SK-N-MC (cell line): Measurements from ENCODE around the gene ITGA8.
"Not testable (repeated sequence)": the region's sequence is repeated elsewhere in the genome, so short reads cannot be mapped to it uniquely, and the experiment has no call there.

Experiments used
- DNase-seq: peaks from one replicate; pipeline ENCODE4 v3.0.0-alpha.2; 2011; ENCODE audit warnings: low read depth, low spot score
- H3K27ac ChIP-seq: fragments of 200-600 bp; sonication (generic); 2 replicates; pipeline ENCODE4 v1.5.1; 2016; ENCODE audit warnings: mixed run types
- H3K36me3 ChIP-seq: fragments of 200-600 bp; sonication (generic); 2 replicates; pipeline ENCODE4 v1.6.1; 2017; ENCODE audit warnings: antibody characterized with exemption, low read length, mixed read lengths; ENCODE audit not compliant: insufficient read depth
- H3K4me3 ChIP-seq: fragments of 200-600 bp; sonication (generic); 2 replicates; pipeline ENCODE4 v1.5.1; 2016
- H3K9ac ChIP-seq: fragments of 200-600 bp; sonication (generic); 2 replicates; pipeline ENCODE4 v1.8.0; 2017; ENCODE audit warnings: mixed run types, mixed read lengths; ENCODE audit not compliant: insufficient read length
- H3K9me3 ChIP-seq: fragments of 200-600 bp; sonication (generic); 2 replicates; pipeline ENCODE4 v1.6.1; 2017; ENCODE audit warnings: low read depth, mild to moderate bottlenecking, antibody characterized with exemption, low read length, moderate library complexity, mixed read lengths
- EZH2 ChIP-seq: fragments of 200-600 bp; sonication (generic); IDR thresholded peaks from one replicate; pipeline ENCODE4 v1.6.1; 2017; ENCODE audit warnings: antibody characterized with exemption
- FOXP2 ChIP-seq: optimal IDR thresholded peaks from 2 replicates; pipeline ENCODE3; 2011; ENCODE audit warnings: mild to moderate bottlenecking, moderate library complexity; ENCODE audit not compliant: insufficient read depth; ENCODE audit errors: extremely low read length, control extremely low read depth
- POLR2AphosphoS5 ChIP-seq: IDR thresholded peaks from 2 replicates; pipeline ENCODE4 v1.6.1; 2012; ENCODE audit warnings: mild to moderate bottlenecking, low read depth, low read length, borderline replicate concordance

Gene ITGA8

DNA sequence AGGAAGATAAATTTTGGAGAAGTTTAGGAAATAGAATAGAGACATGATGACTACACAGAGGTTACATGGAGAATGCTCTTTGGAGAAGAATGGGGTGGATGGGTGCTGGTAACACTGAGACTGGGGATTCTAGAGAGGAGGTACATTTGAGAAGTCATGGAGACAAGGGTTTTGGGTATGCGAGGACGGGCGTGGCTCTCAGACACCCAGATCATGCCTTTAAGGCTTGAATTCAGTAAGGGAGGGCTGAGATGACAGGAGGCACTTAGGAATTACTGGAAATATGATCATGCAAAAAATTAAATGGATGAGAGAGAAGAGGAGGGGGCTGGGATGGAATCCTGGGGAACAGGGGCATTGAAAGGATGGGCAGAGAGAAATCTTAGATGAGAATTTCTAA is 168.8 kb downstream of the ITGA8 start:
- Histone ChIP-seq H3K9me3 (no peaks in the 10 kb centered on the region), H3K36me3 (no peaks in the 10 kb centered on the region), H3K27ac (no peak overlapping the region), H3K4me3 (no peak overlapping the region), H3K9ac (no peak overlapping the region)
- TF ChIP-seq EZH2 (no peak), FOXP2 (no peak), POLR2AphosphoS5 (no peak)
- DNase-seq: no peak

DNA sequence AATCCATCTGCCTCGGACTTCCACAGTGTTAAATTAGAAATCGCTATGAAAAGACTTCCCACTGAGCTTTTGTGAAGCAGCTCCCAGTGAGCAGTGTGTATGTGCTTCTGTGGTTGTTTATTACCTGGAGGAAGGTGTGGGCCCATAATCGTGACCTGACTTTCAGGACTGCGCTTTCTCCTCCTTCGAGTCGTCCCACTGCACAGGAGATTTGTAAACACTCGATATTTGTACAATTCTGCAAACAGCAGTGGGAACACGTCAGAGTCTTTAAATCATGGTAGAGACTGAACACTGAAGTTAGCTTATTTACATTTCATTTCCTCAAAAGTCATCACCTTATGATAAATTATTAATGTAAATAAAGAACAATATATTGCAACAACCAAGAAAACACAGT is 171.4 kb downstream of the ITGA8 start:
- Histone ChIP-seq H3K36me3 (no peaks in the 10 kb centered on the region), H3K9ac (no peak overlapping the region), H3K9me3 (no peaks in the 10 kb centered on the region), H3K4me3 (no peak overlapping the region), H3K27ac (no peak overlapping the region)
- no peak for DNase-seq
- TF ChIP-seq POLR2AphosphoS5 (no peak), FOXP2 (no peak), EZH2 (no peak)

DNA sequence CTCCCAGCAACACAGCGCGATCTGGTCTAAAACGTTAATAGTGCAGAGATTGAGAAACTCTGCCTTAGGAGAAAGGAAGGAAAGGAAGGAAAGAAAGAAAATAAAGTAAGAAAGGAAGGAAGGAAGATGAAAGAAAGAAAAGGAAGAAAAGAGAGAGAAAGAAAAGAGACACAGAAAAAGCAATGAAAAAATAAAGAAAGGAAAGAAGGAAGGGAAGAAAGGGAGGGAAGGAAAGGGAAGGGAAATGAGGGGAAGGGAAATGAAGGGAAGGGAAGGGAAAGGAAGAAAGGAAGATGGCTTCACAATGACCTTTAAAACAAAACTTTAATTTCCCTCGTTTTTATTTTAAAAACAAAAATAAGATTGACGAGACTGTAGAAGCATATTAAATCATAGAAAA is 173.1 kb downstream of the ITGA8 start:
- DNase-seq: no peak
- Histone ChIP-seq H3K9me3 (no peaks in the 10 kb centered on the region), H3K9ac (no peak overlapping the region), H3K27ac (no peak overlapping the region), H3K4me3 (no peak overlapping the region), H3K36me3 (no peaks in the 10 kb centered on the region)
- TF ChIP-seq FOXP2 (no peak), POLR2AphosphoS5 (no peak), EZH2 (no peak)

DNA sequence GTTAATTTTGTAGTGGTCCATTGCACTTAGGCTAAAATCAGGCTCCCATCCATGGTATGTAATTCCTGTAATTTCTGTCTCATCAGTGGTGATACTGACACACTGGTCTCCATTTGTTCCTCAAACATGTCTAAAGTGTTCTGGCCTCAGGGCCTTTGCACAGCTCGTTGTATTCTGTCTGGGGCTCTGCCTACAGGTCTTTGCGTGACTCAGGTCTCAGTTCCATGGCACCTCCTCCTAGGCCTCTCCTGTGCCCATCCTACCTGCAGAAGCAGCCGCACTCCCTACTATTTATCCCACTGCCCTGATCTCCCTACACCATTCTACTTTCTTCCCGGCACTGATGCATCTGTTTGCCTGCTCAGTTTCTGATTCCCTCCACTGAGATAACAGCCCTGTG is 173.8 kb downstream of the ITGA8 start:
- H3K36me3 ChIP-seq: no peaks in the 10 kb centered on the region
- no peak overlapping the region for H3K27ac ChIP-seq
- H3K9ac ChIP-seq: no peak overlapping the region
- no peaks in the 10 kb centered on the region for H3K9me3 ChIP-seq
- no peak for DNase-seq
- TF ChIP-seq POLR2AphosphoS5 (no peak), EZH2 (no peak), FOXP2 (no peak)
- H3K4me3 ChIP-seq: no peak overlapping the region

DNA sequence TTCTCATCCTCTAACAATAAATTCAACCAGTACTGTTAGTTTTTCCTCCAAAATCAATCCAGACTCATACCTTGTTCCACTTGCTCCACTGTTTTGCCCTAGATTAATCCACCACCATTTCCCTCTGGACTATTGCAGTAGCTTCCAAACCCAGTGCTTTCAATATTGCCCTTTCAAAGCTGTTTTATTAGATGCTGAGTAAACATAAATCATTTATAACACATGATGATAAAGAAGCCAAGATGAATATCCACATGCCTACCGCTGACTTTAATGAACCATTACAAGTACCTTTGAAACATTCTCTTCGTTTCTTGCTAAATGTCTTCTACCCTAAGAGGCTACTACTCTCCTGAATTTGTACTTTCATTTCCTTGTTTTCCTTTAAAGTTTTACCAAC is 174.5 kb downstream of the ITGA8 start:
- Histone ChIP-seq H3K9ac (no peak overlapping the region), H3K27ac (no peak overlapping the region), H3K4me3 (no peak overlapping the region), H3K36me3 (no peaks in the 10 kb centered on the region), H3K9me3 (no peaks in the 10 kb centered on the region)
- no peak for TF ChIP-seq EZH2
- TF ChIP-seq FOXP2: no peak
- no peak for TF ChIP-seq POLR2AphosphoS5
- DNase-seq: no peak

DNA sequence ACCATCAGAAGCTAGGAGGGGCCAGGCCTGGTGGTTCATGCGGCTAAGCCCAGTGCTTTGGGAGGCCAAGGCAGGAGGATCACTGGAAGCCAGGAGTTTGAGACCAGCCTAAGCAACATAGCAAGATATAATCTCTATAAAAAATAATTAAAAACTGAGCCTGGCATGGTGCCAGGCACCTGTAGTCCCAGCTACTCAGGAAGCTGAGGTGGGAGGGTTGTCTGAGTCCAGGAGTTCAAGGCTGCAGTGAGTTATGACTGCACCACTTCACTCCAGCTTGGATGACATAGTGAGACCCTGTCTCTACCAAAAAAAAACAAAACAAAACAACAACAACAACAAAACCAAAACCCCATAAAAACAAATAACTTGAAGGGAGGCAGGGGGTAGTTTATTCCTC is 175.7 kb downstream of the ITGA8 start:
- H3K4me3 ChIP-seq: no peak overlapping the region
- no peaks in the 10 kb centered on the region for H3K36me3 ChIP-seq
- no peak overlapping the region for H3K9ac ChIP-seq
- DNase-seq: no peak
- TF ChIP-seq FOXP2 (no peak), POLR2AphosphoS5 (no peak), EZH2 (no peak)
- H3K9me3 ChIP-seq: no peaks in the 10 kb centered on the region
- no peak overlapping the region for H3K27ac ChIP-seq

DNA sequence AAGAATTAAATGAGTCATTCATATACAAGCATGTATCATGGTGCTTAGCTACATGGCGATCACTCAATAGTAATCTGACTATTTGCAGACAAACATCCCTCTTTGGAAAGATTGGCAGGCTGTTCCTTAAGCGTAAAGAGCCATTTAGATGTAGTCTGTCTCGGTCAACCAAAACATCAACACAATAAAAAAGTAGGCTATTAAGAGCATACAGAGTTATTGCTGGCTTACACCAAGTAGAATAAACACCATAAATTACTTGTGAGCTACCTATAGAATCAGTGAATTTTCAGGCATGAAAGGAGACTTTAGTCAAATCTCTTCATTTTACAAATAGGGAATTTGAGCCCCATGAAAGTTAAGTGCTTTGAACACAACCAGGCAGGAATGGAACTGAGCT is 176.9 kb downstream of the ITGA8 start:
- no peak overlapping the region for H3K4me3 ChIP-seq
- no peak overlapping the region for H3K27ac ChIP-seq
- no peak for DNase-seq
- H3K36me3 ChIP-seq: no peaks in the 10 kb centered on the region
- TF ChIP-seq EZH2: no peak
- no peak for TF ChIP-seq FOXP2
- TF ChIP-seq POLR2AphosphoS5: no peak
- no peak overlapping the region for H3K9ac ChIP-seq
- H3K9me3 ChIP-seq: no peaks in the 10 kb centered on the region

DNA sequence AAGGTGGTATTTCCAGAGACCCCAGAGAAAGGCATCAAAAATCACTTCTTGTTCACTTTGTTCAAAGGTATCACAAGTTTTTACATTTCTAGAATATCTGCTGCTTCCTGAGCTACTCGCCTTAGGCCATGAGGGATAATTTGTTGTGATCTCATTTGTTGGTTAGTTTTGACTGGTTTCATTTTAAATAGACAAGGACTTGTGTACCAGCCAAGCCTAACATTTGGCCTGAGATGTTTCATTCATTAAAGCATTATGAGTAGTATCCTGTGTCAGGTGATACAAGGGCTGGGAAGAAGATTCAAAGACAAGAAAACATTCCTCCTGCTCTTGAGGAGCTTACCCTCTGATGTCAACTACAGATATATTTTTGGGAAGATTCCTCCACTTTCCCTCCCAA is 178.3 kb downstream of the ITGA8 start:
- Histone ChIP-seq H3K36me3 (no peaks in the 10 kb centered on the region), H3K9ac (no peak overlapping the region), H3K4me3 (no peak overlapping the region), H3K27ac (no peak overlapping the region), H3K9me3 (no peaks in the 10 kb centered on the region)
- no peak for DNase-seq
- TF ChIP-seq POLR2AphosphoS5: no peak
- no peak for TF ChIP-seq FOXP2
- no peak for TF ChIP-seq EZH2

DNA sequence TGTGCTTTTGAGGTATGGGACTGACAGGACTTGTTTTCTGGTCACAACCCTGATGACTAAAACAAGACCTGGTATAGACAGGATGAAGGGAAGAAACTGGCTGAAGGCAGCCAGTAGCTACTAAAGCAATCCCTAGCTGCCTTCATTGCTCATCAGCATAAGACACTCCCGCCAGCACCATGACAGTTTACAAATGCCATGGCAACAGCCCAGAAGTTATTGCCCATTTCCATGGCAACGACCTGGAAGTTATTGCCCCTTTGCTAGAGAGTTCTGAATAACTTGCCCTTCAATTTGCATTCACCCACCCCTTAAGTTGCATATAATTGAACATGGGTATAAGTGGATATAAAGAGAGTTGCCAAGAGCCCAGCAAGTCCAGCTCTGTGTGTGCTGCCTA is 179.0 kb downstream of the ITGA8 start:
- Histone ChIP-seq H3K36me3 (no peaks in the 10 kb centered on the region), H3K9me3 (no peaks in the 10 kb centered on the region), H3K9ac (no peak overlapping the region), H3K27ac (no peak overlapping the region), H3K4me3 (no peak overlapping the region)
- no peak for TF ChIP-seq POLR2AphosphoS5
- no peak for TF ChIP-seq EZH2
- no peak for TF ChIP-seq FOXP2
- DNase-seq: no peak

DNA sequence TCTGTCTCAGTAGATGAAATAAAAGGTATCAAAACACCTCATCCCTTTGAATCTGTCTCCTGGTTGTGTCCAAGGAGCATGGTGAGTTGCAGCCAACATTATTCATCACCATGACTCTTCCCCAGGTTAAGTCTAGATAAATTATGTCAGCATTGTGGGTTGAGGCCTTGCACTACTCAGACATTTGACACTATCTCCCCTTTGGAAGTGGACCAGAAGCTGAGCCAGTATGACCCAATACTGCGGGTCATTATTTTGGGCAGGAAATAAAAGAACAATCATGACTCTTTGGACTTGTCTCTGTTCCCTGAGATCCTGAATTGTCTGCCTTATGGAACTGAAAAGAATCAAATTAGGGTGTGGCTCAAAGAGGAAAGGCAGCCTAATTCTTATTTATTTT is 180.5 kb downstream of the ITGA8 start:
- Histone ChIP-seq H3K36me3 (no peaks in the 10 kb centered on the region), H3K9me3 (no peaks in the 10 kb centered on the region), H3K27ac (no peak overlapping the region), H3K9ac (no peak overlapping the region), H3K4me3 (no peak overlapping the region)
- no peak for TF ChIP-seq EZH2
- DNase-seq: no peak

DNA sequence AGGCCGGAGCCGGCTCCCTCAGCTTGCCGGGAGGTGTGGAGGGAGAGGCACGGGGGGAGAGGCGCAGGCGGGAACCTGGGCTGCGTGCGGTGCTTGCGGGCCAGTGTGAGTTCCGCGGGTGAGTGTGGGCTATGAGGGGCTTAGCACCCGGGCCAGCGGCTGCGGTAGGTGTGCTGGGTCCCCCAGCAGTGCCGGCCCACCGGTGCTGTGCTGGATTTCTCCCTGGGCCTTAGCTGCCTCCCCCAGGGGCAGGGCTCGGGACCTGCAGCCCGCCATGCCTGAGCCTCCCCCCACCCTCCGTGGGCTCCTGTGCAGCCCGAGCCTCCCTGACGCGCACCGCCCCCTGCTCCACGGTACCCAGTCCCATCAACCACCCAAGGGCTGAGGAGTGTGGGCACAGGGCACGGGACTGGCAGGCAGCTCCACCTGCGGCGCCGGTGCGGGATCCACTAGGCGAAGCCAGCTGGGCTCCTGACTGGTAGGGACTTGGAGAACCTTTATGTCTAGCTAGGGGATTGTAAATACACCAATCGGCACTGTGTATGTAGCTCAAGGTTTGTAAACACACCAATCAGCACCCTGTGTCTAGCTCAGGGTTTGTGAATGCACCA is 184.7 kb downstream of the ITGA8 start:
- not testable (repeated sequence) for H3K4me3 ChIP-seq, DNase-seq, H3K9me3 ChIP-seq, H3K27ac ChIP-seq, H3K9ac ChIP-seq, H3K36me3 ChIP-seq
